Osteoblast (primary cell): Measurements from ENCODE around the gene NOL6. TPM values are rescaled to one million over a fixed set of nuclear protein-coding genes. Genes with fewer than 3 reads are reported as not detected.
A peak's percentile ranks its signal among the peaks of the same experiment; 100 is the strongest.

Experiments used
- DNase-seq: peaks from one replicate; pipeline ENCODE4 v3.0.0; 2011; ENCODE audit warnings: low spot score, mixed read lengths; ENCODE audit not compliant: insufficient read length; ENCODE audit errors: missing footprints
- H2AFZ ChIP-seq: 2 replicates; pipeline ENCODE4 v1.6.0; 2011; ENCODE audit warnings: mild to moderate bottlenecking, low read length
- H3K27ac ChIP-seq: 2 replicates; pipeline ENCODE4 v1.5.1; 2011; ENCODE audit warnings: mild to moderate bottlenecking, low read depth, low read length, moderate library complexity
- H3K27me3 ChIP-seq: 2 replicates; pipeline ENCODE4 v1.6.0; 2012; ENCODE audit warnings: mild to moderate bottlenecking, control low read depth, inconsistent platforms, low read length, moderate library complexity; ENCODE audit not compliant: insufficient read depth
- H3K36me3 ChIP-seq: 2 replicates; pipeline ENCODE4 v1.5.1; 2011; ENCODE audit warnings: mild to moderate bottlenecking, low read length, control low read depth, moderate library complexity; ENCODE audit not compliant: insufficient read depth
- H3K4me1 ChIP-seq: 2 replicates; pipeline ENCODE4 v1.5.1; 2011; ENCODE audit warnings: mild to moderate bottlenecking, low read length, control low read depth, moderate library complexity; ENCODE audit not compliant: insufficient read depth
- H3K4me2 ChIP-seq: 2 replicates; pipeline ENCODE4 v1.6.0; 2011; ENCODE audit warnings: mild to moderate bottlenecking, low read length; ENCODE audit not compliant: insufficient read depth
- H3K4me3 ChIP-seq: fragments of 200-600 bp; sonication (generic); 3 replicates; pipeline ENCODE4 v1.5.1; 2012; ENCODE audit warnings: mild to moderate bottlenecking, low read length, inconsistent platforms; ENCODE audit not compliant: insufficient read depth
- H3K79me2 ChIP-seq: 2 replicates; pipeline ENCODE4 v1.6.0; 2012; ENCODE audit warnings: mild to moderate bottlenecking, low read length, control low read depth, inconsistent platforms; ENCODE audit not compliant: insufficient read depth
- H3K9me3 ChIP-seq: 2 replicates; pipeline ENCODE4 v1.5.1; 2011; ENCODE audit warnings: low read depth, low read length, control low read depth
- H4K20me1 ChIP-seq: 2 replicates; pipeline ENCODE4 v1.6.0; 2012; ENCODE audit warnings: mild to moderate bottlenecking, low read length, control low read depth; ENCODE audit not compliant: insufficient read depth
- total RNA-seq: library from RNA; depleted of rRNA; stranded (reverse); fragments of >200 nt; gene quantifications from 2 replicates; pipeline ENCODE4 v1.2.3, GENCODE V29; 2012
- TF ChIP-seq, protein P1 (sequence below): IDR thresholded peaks from 2 replicates; pipeline ENCODE4 v1.5.1; 2011; ENCODE audit warnings: mild to moderate bottlenecking, low read depth, low read length, moderate library complexity; ENCODE audit errors: extremely low read depth

Gene NOL6
- total RNA-seq, 1 donor = 23.5 TPM

DNA sequence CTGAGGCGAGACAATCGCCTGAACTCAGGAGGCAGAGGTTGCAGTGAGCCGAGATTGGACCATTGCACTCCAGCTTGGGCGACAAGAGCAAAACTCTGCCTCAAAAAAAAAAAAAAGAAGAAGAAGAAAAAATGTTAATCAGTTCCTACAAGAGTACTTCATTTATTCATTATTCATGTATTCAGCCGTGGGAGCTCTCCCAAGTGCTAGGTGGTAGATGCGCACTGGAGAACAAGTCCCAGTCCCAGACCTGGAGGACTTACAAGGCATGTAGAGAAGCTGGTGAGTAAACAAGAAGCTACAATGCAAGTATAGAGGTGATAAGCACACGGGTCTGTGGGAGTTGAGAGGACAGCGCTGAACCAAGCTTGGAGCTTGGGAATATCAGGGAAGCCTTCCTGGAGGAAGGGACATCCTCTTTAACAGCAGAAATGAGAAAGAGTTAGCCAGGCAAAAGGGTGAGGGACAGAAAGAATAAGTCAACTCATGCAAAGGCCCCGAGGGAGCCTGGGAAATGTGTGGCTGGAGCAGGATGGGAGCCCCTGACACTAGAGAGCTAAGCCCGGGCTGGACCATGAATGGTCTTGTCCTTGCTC lies 53.9 kb downstream of the NOL6 start:
- no peaks in the 10 kb centered on the region for H3K9me3 ChIP-seq
- no peaks in the 10 kb centered on the region for H3K36me3 ChIP-seq
- no peak overlapping the region for H3K27ac ChIP-seq
- no peaks in the 10 kb centered on the region for H4K20me1 ChIP-seq
- no peak overlapping the region for H3K4me2 ChIP-seq
- DNase-seq = no peak
- peaks cover 7% of the 10 kb centered on the region for H3K27me3 ChIP-seq
- no peak overlapping the region for H2AFZ ChIP-seq
- H3K4me1 ChIP-seq = no peaks in the 10 kb centered on the region
- no peak overlapping the region for H3K4me3 ChIP-seq
- no peaks in the 10 kb centered on the region for H3K79me2 ChIP-seq
- TF ChIP-seq, protein P1, sequence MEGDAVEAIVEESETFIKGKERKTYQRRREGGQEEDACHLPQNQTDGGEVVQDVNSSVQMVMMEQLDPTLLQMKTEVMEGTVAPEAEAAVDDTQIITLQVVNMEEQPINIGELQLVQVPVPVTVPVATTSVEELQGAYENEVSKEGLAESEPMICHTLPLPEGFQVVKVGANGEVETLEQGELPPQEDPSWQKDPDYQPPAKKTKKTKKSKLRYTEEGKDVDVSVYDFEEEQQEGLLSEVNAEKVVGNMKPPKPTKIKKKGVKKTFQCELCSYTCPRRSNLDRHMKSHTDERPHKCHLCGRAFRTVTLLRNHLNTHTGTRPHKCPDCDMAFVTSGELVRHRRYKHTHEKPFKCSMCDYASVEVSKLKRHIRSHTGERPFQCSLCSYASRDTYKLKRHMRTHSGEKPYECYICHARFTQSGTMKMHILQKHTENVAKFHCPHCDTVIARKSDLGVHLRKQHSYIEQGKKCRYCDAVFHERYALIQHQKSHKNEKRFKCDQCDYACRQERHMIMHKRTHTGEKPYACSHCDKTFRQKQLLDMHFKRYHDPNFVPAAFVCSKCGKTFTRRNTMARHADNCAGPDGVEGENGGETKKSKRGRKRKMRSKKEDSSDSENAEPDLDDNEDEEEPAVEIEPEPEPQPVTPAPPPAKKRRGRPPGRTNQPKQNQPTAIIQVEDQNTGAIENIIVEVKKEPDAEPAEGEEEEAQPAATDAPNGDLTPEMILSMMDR = no peak

DNA sequence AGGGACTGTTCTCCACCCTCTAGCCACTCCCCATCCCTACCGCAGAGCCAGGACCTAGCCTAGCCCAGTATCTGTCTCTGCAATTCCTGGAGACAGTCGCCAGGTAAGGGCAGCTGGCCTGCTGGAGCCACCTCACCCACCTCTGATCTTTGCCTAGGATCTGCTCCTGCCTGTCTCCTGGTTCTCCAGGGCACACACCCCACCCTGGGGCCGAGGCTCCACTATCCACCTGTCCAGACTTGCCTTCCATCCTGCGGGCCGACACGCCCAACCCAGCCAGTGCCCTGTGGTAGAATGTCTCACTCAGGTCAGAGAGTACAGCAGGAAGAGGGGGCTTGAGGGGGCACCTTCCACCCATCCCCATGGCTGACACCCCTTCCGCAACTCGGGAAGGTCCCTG lies 55.6 kb downstream of the NOL6 start:
- Histone ChIP-seq H3K4me2 (no peak overlapping the region), H4K20me1 (no peaks in the 10 kb centered on the region), H2AFZ (no peak overlapping the region), H3K27ac (no peak overlapping the region), H3K9me3 (no peaks in the 10 kb centered on the region), H3K36me3 (no peaks in the 10 kb centered on the region), H3K4me1 (no peaks in the 10 kb centered on the region), H3K4me3 (no peak overlapping the region), H3K27me3 (peaks cover 7% of the 10 kb centered on the region), H3K79me2 (no peaks in the 10 kb centered on the region)
- DNase-seq = no peak
- TF ChIP-seq, protein P1 = no peak

DNA sequence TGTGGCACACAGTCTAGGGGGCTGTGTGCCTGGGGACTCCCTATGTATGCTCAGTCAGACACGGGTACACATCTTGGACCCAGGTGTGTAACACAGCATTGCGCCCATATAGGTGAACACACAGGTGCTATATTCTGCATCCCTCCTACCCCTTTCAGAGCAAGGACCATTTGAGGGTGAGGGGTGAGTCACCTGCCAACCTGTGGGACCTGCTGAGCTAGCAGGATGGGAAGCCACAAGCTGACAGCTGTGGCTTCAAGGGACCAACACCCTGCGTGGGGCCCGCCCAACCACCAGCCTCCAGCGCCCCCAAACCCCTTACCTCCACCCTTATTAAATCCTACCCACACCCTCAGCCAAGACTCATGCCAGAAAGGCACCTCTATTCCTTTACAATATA lies 56.7 kb downstream of the NOL6 start:
- no peak overlapping the region for H2AFZ ChIP-seq
- H3K79me2 ChIP-seq = no peaks in the 10 kb centered on the region
- H3K9me3 ChIP-seq = no peaks in the 10 kb centered on the region
- DNase-seq = no peak
- H4K20me1 ChIP-seq = no peaks in the 10 kb centered on the region
- H3K27ac ChIP-seq = no peak overlapping the region
- H3K36me3 ChIP-seq = no peaks in the 10 kb centered on the region
- H3K27me3 ChIP-seq = peaks cover 7% of the 10 kb centered on the region
- TF ChIP-seq, protein P1 = no peak
- no peaks in the 10 kb centered on the region for H3K4me1 ChIP-seq
- no peak overlapping the region for H3K4me3 ChIP-seq
- H3K4me2 ChIP-seq = no peak overlapping the region

DNA sequence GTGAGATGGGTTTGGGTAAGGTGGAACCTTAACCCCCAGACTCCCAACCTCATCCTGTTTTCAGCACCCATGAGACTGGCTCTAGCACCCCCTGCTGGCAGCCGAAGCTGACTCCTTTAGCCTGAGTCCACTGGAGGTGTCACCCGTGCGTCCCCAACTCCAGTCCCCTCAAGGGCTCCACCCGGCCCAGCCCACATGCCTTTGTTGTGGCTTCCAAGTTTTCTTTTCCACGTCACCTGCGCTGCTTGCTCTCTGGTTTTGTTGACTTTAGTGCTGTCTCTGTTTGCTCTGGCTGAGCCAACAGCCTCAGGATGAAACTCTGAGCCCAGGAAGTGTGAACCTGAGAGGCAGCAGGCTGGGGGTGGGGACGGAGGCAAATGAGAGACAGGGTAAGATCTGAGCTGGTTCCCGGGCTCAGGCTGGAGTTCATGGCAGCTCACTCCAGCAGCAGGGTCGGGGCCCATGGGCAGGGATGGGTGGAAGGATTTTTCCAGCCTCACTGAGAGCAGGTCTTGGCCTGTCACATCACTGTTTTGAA lies 58.2 kb downstream of the NOL6 start:
- H3K36me3 ChIP-seq = no peaks in the 10 kb centered on the region
- no peak overlapping the region for H3K4me3 ChIP-seq
- H2AFZ ChIP-seq = no peak overlapping the region
- no peaks in the 10 kb centered on the region for H4K20me1 ChIP-seq
- H3K27me3 ChIP-seq = peaks cover 6% of the 10 kb centered on the region
- H3K27ac ChIP-seq = no peak overlapping the region
- H3K79me2 ChIP-seq = no peaks in the 10 kb centered on the region
- TF ChIP-seq, protein P1 = peak; percentile 80
- no peaks in the 10 kb centered on the region for H3K4me1 ChIP-seq
- no peak overlapping the region for H3K4me2 ChIP-seq
- peak; percentile 91 for DNase-seq
- no peaks in the 10 kb centered on the region for H3K9me3 ChIP-seq
